OCI-LY1 (cell line): Measurements from ENCODE around the gene N4BP2L1.

Experiments
- EZH2 ChIP-seq: fragments of 200-600 bp; sonication (generic), shearing (Covaris generic); IDR thresholded peaks from 2 replicates; pipeline ENCODE4 v1.8.0; 2017; ENCODE audit warnings: borderline replicate concordance, mixed run types, mild to moderate bottlenecking, antibody characterized with exemption, low read length, moderate library complexity, mixed read lengths
- TF ChIP-seq, protein P1 (sequence below): fragments of 200-600 bp; sonication (generic), shearing (Covaris generic); IDR thresholded peaks from 2 replicates; pipeline ENCODE4 v1.5.1; 2017; ENCODE audit warnings: mild to moderate bottlenecking, antibody characterized with exemption, low read length, moderate library complexity, mixed read lengths

DNA sequence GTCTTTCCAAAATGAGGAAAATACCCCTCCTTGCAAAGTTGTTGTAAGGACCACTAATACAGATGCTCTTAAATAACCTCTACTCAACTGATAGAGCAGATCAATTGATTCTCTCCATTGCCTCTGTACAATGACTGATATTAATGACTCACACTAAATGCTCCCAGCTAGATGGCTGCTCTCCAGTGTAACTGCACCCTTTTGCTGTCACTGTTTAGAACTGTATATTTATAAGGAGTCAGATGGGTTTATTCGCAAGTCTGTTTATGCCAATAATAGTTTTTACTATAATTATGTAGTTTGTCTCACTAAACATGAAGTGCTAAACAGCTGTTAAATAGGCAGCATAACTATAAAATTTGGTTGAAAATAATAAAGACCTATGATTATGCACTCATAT lies 21.0 kb upstream of the N4BP2L1 start:
- TF ChIP-seq EZH2: no peak
- TF ChIP-seq, protein P1, sequence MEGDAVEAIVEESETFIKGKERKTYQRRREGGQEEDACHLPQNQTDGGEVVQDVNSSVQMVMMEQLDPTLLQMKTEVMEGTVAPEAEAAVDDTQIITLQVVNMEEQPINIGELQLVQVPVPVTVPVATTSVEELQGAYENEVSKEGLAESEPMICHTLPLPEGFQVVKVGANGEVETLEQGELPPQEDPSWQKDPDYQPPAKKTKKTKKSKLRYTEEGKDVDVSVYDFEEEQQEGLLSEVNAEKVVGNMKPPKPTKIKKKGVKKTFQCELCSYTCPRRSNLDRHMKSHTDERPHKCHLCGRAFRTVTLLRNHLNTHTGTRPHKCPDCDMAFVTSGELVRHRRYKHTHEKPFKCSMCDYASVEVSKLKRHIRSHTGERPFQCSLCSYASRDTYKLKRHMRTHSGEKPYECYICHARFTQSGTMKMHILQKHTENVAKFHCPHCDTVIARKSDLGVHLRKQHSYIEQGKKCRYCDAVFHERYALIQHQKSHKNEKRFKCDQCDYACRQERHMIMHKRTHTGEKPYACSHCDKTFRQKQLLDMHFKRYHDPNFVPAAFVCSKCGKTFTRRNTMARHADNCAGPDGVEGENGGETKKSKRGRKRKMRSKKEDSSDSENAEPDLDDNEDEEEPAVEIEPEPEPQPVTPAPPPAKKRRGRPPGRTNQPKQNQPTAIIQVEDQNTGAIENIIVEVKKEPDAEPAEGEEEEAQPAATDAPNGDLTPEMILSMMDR: no peak
